ENCODE results near the gene MAD1L1.
"Not testable (repeated sequence)": the region's sequence is repeated elsewhere in the genome, so short reads cannot be mapped to it uniquely, and the experiment has no call there.

The MAD1L1 gene

GRCh38 chr7:2059964-2060700 is 172.6 kb downstream of the MAD1L1 start:
- DNase-seq: no peak

DNA sequence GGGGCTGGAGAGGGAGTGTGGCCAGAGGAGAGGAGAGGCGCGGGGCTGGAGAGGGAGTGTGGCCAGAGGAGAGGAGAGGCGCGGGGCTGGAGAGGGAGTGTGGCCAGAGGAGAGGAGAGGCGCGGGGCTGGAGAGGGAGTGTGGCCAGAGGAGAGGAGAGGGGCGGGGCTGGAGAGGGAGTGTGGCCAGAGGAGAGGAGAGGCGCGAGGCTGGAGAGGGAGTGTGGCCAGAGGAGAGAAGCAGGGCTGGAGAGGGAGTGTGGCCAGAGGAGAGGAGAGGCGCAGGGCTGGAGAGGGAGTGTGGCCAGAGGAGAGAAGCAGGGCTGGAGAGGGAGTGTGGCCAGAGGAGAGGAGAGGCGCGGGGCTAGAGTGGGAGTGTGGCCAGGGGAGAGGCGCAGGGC is 174.5 kb downstream of the MAD1L1 start:
- DNase-seq: not testable (repeated sequence)

GRCh38 chr7:2055956-2056355 is 176.8 kb downstream of the MAD1L1 start:
- DNase-seq: no peak

- DNase-seq: no peak
These were observed 177.8 kb downstream of the MAD1L1 start for GRCh38 chr7:2054927-2055326.

- DNase-seq: no peak
These were observed 179.3 kb downstream of the MAD1L1 start for GRCh38 chr7:2053395-2053794.

DNA sequence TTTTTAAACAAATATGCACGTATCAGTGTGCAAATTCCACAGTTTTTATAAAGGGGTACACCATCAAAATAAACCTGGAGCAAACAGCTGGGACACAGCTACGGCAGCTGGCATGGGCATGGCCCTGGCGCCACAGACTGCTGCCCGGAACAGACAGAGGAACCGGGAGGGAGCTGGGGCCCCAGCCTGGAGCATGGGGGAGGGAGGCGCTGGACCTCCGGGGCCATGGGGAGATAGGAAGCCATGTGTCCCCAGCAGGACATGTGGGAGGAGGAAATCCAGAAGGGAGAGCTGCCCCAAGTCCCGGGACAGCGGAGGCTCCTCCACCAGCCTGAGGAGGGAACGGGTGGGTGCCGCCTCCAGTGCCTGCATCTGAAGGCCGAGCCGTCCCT is 180.1 kb downstream of the MAD1L1 start:
- no peak for DNase-seq

DNA sequence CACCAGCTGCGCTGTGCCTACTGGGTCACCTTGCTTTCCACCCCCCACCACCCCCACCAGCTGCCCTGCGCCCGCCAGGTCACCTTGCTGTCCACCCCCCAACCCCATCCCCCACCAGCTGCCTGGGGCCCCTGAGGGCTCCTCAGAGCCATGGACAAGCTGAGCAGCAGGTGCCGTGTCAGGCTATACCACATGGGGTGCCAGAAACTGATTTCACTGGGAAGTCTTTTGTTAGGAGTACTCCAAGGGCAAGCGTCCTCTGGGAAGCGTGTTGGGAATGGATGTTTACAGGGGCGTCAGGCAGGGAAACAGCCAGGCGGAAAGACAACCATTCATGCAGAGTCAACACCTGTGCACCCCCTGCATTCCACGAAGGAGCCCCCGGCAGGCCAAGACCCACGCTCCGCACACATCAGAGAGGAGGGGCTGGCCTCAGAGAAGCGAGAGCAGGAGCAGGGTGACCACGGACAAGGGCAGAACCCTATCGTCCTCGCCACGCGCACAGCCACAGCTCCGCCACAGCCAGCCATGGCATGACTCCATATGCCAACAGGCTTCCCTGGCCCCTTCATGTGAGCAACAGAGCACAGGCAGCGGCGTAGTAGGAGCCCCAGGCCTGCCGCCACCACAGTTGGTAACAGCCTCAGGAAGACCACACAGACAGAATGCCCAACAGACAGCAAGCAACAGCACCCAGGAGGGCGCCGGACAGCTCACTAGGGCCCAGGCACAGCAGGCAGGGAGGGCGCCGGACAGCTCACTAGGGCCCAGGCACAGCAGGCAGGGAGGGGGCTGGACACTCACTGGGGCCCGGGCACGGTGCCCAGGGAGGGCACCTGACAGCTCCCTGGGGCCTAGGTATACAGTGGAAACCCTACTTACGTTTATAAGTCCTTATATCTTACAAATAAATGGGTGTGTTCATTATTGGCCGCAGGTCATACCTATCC is 180.8 kb downstream of the MAD1L1 start:
- no peak for DNase-seq

GRCh38 chr7:2050511-2050866 is 182.3 kb downstream of the MAD1L1 start:
- DNase-seq: no peak

- DNase-seq: peak; percentile 16
These were observed 182.8 kb downstream of the MAD1L1 start for GRCh38 chr7:2049782-2050510.

- peak; percentile 18 for DNase-seq
These were observed 183.5 kb downstream of the MAD1L1 start for GRCh38 chr7:2049111-2049781.

GRCh38 chr7:2048531-2048930 is 184.2 kb downstream of the MAD1L1 start:
- peak; percentile 28 for DNase-seq

- peak; percentile 11 for DNase-seq
These were observed 184.7 kb downstream of the MAD1L1 start for GRCh38 chr7:2048006-2048405.

- peak; percentile 25 for DNase-seq
These were observed 185.9 kb downstream of the MAD1L1 start for GRCh38 chr7:2046581-2047565.

DNA sequence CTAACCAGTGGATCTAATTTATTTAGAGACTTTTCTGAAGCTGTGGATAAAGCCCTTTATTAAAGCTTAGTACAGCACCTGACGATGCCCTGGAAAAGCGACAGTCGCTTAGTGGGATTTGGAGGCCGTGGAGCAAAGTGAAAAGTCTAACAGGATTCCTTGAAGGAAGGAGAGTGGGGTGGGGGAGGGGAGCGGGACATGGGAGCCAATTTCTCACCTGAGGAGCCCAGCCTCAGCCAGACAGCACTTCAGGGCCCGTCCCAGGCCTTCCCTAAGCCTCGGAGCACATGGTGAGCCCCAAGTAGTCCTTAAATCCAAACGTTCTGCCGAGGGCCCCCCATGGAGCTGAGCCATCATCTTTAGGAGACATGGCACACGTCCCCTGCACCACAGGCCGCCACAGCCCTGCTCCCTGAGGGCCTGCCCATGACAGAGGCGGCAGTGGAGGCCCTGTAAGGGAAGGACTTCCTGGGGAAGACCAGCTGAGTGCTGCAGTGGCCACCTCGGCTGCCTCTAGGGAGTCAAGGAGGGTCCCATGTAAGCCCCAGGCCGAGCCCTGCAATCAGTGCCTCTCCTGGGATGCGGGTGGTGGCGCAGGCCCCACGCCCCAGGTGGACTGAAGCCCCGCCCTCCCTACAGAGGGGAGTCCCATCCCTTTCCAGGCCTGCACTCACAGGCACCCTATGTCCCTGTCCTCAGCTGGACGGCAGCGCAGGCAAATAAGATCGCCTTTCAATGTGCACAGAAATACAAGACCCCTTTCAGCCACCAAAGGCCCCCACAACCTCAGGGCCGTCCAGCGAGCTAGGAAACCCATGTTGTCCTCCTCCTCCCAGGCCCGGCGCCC is 187.0 kb downstream of the MAD1L1 start:
- DNase-seq: no peak

GRCh38 chr7:2044883-2045471 is 187.8 kb downstream of the MAD1L1 start:
- DNase-seq: no peak

GRCh38 chr7:2044311-2044882 is 188.3 kb downstream of the MAD1L1 start:
- DNase-seq: no peak

GRCh38 chr7:2043316-2044039 is 189.3 kb downstream of the MAD1L1 start:
- no peak for DNase-seq

DNA sequence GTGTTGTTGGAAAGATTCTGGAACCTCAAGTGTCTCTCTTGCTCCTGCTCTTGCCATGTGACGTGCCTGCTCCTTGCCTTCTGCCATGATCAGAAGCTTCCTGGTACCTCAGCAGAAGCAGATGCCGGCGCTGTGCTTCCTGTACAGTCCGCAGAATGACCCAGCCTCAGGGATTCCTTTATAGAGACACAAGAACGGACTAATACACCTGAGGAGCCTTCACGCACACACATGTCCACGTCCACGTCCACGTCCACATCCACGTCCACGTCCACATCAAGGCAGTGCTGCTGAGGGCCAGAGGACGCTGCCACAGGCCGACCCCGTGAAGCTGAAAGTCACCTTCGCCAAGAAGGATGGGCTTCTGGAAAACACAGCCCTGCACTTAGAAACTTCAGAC is 190.1 kb downstream of the MAD1L1 start:
- DNase-seq: no peak

Measured in left hindlimb (tissue), 1 donor.